Loucy (cell line): ENCODE results near the gene MAP6.

ENCODE experiments used
- H2AFZ ChIP-seq: fragments of 200-600 bp; sonication (generic); 2 replicates; pipeline ENCODE4 v1.6.0; 2016; ENCODE audit warnings: antibody characterized with exemption, mild to moderate bottlenecking, low read length, moderate library complexity
- H3F3A ChIP-seq: fragments of 200-600 bp; 2 replicates; pipeline ENCODE4 v1.6.0; 2016; ENCODE audit warnings: antibody characterized with exemption, low read depth, mild to moderate bottlenecking
- H3K27me3 ChIP-seq: fragments of 200-600 bp; sonication (generic); 2 replicates; pipeline ENCODE4 v1.6.1; 2014; ENCODE audit warnings: low read length, mild to moderate bottlenecking; ENCODE audit not compliant: insufficient read depth, poor library complexity, severe bottlenecking
- H3K36me3 ChIP-seq: fragments of 200-600 bp; sonication (generic); 2 replicates; pipeline ENCODE4 v1.6.1; 2016; ENCODE audit warnings: low read length; ENCODE audit not compliant: insufficient read depth
- H3K4me1 ChIP-seq: fragments of 200-600 bp; sonication (generic); 2 replicates; pipeline ENCODE4 v1.5.1; 2014; ENCODE audit warnings: low read length, mild to moderate bottlenecking; ENCODE audit not compliant: insufficient read depth, poor library complexity, severe bottlenecking
- H3K4me2 ChIP-seq: fragments of 200-600 bp; sonication (generic); 2 replicates; pipeline ENCODE4 v1.6.0; 2014; ENCODE audit warnings: antibody characterized with exemption, low read length, low read depth, mild to moderate bottlenecking; ENCODE audit not compliant: poor library complexity, severe bottlenecking
- H3K4me3 ChIP-seq: fragments of 200-600 bp; sonication (generic); 2 replicates; pipeline ENCODE4 v1.5.1; 2014; ENCODE audit warnings: low read length, mild to moderate bottlenecking, mixed read lengths; ENCODE audit not compliant: poor library complexity, severe bottlenecking
- H3K79me2 ChIP-seq: fragments of 200-600 bp; sonication (generic); 2 replicates; pipeline ENCODE4 v1.6.1; 2014; ENCODE audit warnings: low read length; ENCODE audit not compliant: insufficient read depth
- H3K9ac ChIP-seq: fragments of 200-600 bp; sonication (generic); 2 replicates; pipeline ENCODE4 v1.6.0; 2014; ENCODE audit warnings: mild to moderate bottlenecking, low read depth, low read length, moderate library complexity; ENCODE audit not compliant: poor library complexity, severe bottlenecking
- H3K9me2 ChIP-seq: fragments of 200-600 bp; sonication (generic); replicated peaks from 2 replicates; pipeline ENCODE4 v1.6.1; 2016; ENCODE audit warnings: low read depth, low read length, mixed read lengths
- H3K9me3 ChIP-seq: fragments of 200-600 bp; sonication (generic); 2 replicates; pipeline ENCODE4 v1.6.1; 2014; ENCODE audit warnings: mild to moderate bottlenecking, antibody characterized with exemption, low read length, low read depth; ENCODE audit not compliant: insufficient read depth
- H4K20me1 ChIP-seq: fragments of 200-600 bp; sonication (generic); 2 replicates; pipeline ENCODE4 v1.6.0; 2014; ENCODE audit warnings: antibody characterized with exemption, low read length, mild to moderate bottlenecking; ENCODE audit not compliant: insufficient read depth, poor library complexity, severe bottlenecking
- EZH2phosphoT487 ChIP-seq: fragments of 200-600 bp; IDR thresholded peaks from 2 replicates; pipeline ENCODE4 v1.6.1; 2018; ENCODE audit warnings: antibody characterized with exemption, mild to moderate bottlenecking, moderate library complexity, borderline replicate concordance
- TF ChIP-seq, protein P1 (sequence below): fragments of 200-600 bp; sonication (generic); conservative IDR thresholded peaks from 2 replicates; pipeline ENCODE4 v1.5.1; 2014; ENCODE audit warnings: mild to moderate bottlenecking, antibody characterized with exemption, low read length

The MAP6 gene

GRCh38 chr11:75667255-75667830 lies 1.5 kb downstream of the MAP6 start:
- no peaks in the 10 kb centered on the region for H3K27me3 ChIP-seq
- no peaks in the 10 kb centered on the region for H3K36me3 ChIP-seq
- H2AFZ ChIP-seq: no peak overlapping the region
- TF ChIP-seq, protein P1, sequence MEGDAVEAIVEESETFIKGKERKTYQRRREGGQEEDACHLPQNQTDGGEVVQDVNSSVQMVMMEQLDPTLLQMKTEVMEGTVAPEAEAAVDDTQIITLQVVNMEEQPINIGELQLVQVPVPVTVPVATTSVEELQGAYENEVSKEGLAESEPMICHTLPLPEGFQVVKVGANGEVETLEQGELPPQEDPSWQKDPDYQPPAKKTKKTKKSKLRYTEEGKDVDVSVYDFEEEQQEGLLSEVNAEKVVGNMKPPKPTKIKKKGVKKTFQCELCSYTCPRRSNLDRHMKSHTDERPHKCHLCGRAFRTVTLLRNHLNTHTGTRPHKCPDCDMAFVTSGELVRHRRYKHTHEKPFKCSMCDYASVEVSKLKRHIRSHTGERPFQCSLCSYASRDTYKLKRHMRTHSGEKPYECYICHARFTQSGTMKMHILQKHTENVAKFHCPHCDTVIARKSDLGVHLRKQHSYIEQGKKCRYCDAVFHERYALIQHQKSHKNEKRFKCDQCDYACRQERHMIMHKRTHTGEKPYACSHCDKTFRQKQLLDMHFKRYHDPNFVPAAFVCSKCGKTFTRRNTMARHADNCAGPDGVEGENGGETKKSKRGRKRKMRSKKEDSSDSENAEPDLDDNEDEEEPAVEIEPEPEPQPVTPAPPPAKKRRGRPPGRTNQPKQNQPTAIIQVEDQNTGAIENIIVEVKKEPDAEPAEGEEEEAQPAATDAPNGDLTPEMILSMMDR: no peak
- TF ChIP-seq EZH2phosphoT487: no peak
- H3K9ac ChIP-seq: no peak overlapping the region
- no peaks in the 10 kb centered on the region for H3K4me1 ChIP-seq
- no peak overlapping the region for H3K4me3 ChIP-seq
- H3K9me2 ChIP-seq: no peaks in the 10 kb centered on the region
- no peak overlapping the region for H3K4me2 ChIP-seq
- H4K20me1 ChIP-seq: no peaks in the 10 kb centered on the region
- no peaks in the 10 kb centered on the region for H3K79me2 ChIP-seq
- no peaks in the 10 kb centered on the region for H3K9me3 ChIP-seq
- H3F3A ChIP-seq: no peaks in the 10 kb centered on the region

- H3K27me3 ChIP-seq: no peaks in the 10 kb centered on the region
Observed at GRCh38 chr11:75665990-75666389, 2.8 kb downstream of the MAP6 start.

DNA sequence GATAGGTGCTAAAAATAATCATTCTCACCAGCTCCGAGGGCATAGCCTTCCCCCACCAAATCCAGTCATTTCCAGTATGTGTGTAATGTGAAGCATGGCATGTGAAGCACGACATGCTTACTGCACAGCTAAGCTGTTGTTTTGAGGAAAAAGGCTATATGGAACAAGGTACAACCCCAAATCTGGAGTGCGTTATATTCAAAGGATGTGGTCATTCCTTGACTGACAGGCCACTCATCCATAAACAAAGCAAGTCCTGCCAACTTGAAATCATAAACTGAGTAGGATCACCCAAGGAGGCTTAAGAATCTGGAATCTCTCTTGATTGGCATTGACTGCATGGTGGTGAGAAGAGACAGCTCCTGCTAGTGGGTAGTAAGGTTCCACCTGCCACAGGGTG lies 3.7 kb downstream of the MAP6 start:
- no peaks in the 10 kb centered on the region for H3K27me3 ChIP-seq
- H2AFZ ChIP-seq: no peak overlapping the region
- H3K9me2 ChIP-seq: no peaks in the 10 kb centered on the region
- no peaks in the 10 kb centered on the region for H3K79me2 ChIP-seq
- no peaks in the 10 kb centered on the region for H3K36me3 ChIP-seq
- H3K4me1 ChIP-seq: no peaks in the 10 kb centered on the region
- H3K9ac ChIP-seq: no peak overlapping the region
- no peak overlapping the region for H3K4me2 ChIP-seq
- no peak for TF ChIP-seq EZH2phosphoT487
- TF ChIP-seq, protein P1: no peak
- H3K4me3 ChIP-seq: no peak overlapping the region
- no peaks in the 10 kb centered on the region for H3F3A ChIP-seq
- H4K20me1 ChIP-seq: no peaks in the 10 kb centered on the region
- no peaks in the 10 kb centered on the region for H3K9me3 ChIP-seq

More at GRCh38 chr11:75665990-75666389, 2.8 kb downstream of the MAP6 start:
- no peak overlapping the region for H3K9ac ChIP-seq
- H3K4me2 ChIP-seq: no peak overlapping the region
- H3K9me2 ChIP-seq: no peaks in the 10 kb centered on the region
- no peak overlapping the region for H3K4me3 ChIP-seq
- H3K4me1 ChIP-seq: no peaks in the 10 kb centered on the region
- H3K79me2 ChIP-seq: no peaks in the 10 kb centered on the region
- H3K36me3 ChIP-seq: no peaks in the 10 kb centered on the region
- H3K9me3 ChIP-seq: no peaks in the 10 kb centered on the region
- H3F3A ChIP-seq: no peaks in the 10 kb centered on the region
- H4K20me1 ChIP-seq: no peaks in the 10 kb centered on the region
- no peak overlapping the region for H2AFZ ChIP-seq
- no peak for TF ChIP-seq EZH2phosphoT487
- TF ChIP-seq, protein P1: no peak
